Activated T-cell treated with anti-CD3 and anti-CD28 coated beads for 1 hour (primary cell): Measurements from ENCODE around the gene FAM227B.
A peak's percentile ranks its signal among the peaks of the same experiment; 100 is the strongest.
"Not testable (repeated sequence)": the region's sequence is repeated elsewhere in the genome, so short reads cannot be mapped to it uniquely, and the experiment has no call there.

Experiments used
- DNase-seq: peaks from one replicate; pipeline ENCODE4 v3.0.0-alpha.2; 2020; ENCODE audit warnings: low read depth

Gene FAM227B

DNA sequence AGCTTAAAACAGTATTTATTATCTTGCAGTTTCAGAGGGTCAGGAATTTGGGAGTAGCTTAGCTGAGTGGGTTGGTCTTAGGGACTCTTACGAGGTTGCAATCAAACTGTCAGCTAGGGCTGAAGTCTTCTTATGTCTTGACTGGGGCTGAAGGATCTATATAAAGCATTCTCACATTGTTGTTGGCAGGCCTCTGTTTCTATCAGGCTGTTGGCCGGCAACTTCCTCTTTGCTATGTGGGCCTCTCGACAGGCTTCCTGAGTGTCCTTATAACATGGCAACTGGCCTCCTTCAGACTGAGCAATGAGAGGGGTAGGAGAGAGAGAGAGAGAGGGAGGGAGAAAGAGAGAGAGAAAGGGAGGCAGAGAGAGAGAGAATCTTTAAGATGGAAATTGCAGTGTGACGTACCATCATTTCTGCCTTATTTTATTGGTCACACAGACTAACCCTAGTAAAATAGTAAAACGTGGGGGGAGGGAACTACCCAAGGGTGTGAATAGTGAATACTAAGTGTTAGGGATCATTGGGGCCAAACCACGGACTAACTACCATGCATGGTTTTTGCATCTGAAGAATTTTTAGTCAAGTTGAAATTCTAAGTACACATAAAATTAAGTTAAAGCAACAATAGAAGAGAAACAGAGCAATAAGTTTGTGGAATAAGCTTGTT, 181.5 kb downstream of the FAM227B start:
- DNase-seq = no peak

DNA sequence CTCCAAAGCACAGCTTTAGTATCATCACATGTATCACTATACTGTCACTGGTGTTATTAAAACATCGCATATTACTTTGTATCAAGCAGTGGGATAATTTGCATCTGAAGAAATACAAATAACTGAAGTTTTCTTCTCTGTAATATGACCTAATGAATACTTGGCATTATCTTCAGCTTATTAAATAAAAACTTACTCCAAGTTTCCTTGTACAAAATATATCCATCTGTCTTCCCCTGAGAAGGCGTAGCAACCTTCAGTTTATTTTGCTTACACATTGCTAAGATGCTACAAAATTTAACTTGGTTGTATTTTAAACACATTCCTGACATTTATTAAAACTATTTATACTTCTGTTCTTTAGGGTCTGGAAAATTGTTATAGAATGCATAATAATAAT, 183.9 kb downstream of the FAM227B start:
- DNase-seq = no peak

DNA sequence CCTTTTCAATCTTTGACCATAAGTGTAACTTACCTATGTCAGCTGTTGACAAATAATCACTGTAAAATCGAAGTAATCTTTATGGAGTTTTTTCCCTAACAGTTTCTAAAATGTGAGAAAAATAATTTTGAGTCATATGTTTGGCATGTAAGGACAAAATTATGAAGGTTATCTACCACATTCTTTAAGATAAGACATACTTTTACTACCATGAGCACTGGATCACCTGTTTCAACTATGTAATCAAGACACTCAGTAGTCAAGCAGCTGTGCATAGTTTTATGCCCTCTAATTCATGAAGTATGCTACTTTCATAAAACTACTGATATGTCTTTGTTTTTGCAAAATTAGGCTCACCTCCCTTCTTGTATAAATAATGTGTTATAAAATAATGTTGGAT, 185.4 kb downstream of the FAM227B start:
- DNase-seq = no peak

DNA sequence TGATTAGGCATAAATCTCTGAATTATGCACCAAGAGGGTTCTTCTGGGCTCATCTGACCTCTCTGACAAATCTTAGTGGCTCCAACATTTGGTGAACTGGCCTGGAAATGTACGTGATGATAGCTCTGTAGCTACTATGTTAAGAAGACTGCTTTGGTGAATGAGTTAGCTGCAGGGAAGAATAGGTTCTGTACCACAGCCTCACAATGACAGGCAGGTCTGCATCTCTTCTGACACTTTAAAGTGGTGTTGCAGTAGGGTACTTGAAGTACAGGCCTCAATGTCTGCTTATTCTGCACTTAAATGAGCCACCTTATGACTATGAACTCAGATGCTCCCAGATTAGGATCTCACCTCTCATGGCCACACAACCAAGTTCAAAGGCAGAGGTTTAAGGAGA, 190.6 kb downstream of the FAM227B start:
- no peak for DNase-seq

DNA sequence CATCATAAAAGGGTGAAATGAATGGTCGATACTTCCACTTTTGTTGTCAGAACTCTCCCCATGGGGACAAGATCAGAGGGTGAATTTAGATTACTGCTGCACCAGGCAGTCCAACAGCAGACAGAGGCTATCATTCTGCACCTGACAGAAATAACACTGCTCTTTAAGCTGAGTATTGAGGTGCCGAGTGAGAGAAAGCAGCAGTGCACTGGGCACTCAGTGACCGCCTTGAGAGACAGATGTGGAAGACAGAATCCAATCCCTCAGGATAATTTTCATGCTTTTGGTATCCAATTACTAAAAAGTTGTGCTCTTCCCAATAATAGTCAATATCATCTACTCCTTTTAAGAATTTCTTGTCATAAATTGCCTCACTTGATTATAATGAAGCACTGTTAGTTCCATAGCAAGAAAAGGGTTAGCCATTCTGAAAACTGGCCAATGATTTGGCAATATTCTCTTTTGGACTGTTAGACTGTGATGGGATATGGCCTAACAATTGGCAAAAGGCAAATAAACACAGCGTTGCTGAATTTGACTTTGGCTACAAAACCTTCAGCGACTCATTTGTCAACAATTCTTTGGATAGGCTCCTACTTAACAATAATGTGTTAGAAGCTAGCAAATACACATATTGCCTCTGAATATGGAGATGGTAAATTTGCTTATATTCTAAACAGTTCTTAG, 192.1 kb downstream of the FAM227B start:
- DNase-seq = no peak

DNA sequence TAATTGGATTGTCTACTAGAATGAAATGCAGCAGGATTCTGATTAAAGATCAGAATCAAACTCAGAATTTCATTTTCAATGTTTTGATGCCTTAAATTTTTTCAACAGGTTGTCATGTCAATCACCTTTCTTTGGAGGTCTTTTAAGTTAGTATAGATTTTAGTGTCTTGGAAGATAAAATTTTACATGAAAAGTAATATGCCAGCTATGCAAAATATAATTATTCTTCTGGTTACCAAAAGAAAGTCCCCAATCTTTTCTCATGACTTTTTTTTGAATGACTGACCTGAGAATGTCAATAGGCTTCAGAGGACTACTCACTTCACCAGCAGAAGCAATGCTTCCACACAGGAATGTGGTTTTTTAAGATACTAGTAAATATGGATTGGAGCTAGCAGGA, 193.2 kb downstream of the FAM227B start:
- DNase-seq = no peak

DNA sequence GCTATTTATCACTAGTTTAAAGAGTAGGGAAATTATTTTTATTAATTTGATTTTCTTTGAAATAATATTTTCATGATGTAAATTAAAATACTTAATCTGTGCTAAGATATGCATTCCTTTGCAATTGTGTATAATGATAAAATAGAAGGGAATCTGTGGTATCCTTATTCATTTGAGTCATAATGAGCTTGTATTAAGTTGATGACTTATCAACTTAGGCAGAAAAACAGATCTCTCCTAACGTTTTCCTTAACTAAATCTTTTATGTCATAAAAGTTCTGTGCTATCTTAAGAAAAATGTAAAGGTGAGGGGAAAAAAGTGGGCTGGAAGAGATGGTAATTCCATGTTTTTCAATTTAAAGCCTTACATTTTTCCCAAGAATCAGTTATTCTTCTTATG, 195.7 kb downstream of the FAM227B start:
- DNase-seq = no peak

DNA sequence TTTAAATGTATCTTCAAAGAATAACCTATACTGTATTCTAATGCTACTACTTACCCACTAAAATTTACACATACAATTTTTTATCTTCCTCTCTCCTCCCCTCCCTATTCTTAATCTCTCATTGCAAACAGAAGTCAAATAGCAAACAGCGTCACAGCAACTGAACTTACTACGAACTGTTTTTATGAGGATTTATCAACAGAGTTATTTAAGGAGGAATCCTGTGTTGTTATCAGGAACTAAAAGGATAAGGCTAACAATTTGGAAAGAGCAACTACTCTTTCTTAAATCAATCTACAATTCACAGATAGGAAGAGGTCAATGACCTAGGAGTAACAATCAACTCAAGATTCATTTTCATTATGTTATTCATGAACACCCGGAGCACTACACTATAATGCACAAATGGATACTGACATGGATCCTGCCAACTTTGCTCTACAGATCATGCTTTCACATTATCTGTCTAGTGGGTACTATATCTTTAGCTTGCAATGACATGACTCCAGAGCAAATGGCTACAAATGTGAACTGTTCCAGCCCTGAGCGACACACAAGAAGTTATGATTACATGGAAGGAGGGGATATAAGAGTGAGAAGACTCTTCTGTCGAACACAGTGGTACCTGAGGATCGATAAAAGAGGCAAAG, 196.6 kb downstream of the FAM227B start:
- no peak for DNase-seq

DNA sequence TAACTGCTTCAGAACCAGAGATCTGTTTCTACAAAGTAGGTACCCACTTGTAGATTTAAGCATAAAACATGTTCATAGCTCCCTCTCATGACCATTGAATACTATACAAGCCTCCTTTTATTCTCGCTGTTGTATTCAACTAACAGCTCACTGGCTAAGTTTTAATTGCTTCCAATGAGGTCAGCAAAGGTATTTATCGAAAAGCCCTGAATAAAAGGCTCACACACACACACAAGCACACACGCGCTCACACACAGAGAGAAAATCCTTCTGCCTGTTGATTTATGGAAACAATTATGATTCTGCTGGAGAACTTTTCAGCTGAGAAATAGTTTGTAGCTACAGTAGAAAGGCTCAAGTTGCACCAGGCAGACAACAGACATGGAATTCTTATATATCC, 197.6 kb downstream of the FAM227B start, which contains the start of gene FGF7:
Gene FGF7, plus strand, starts transcription at position 222 of the 400 bp plus-strand sequence. CDS start 1,056 bp downstream, outside the sequence.
- DNase-seq = no peak

DNA sequence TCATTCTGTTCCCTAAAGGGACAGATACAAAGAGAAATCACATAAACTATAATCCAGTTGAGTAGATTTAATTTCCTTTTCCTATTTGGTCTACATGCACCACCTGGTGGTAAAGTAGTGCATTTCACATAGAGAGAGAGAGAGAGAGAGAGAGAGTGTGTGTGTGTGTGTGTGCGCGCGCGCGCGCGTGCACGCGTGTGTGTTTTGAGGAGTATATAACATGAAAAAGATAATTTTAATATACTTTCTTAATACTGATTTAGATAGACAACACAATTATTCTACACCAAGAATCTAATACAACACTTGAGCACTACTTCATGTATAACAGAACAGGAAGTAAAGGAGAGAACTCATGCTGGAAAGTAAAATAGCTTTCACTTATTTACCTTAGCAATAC, 198.6 kb downstream of the FAM227B start:
- DNase-seq = peak; percentile 19

DNA sequence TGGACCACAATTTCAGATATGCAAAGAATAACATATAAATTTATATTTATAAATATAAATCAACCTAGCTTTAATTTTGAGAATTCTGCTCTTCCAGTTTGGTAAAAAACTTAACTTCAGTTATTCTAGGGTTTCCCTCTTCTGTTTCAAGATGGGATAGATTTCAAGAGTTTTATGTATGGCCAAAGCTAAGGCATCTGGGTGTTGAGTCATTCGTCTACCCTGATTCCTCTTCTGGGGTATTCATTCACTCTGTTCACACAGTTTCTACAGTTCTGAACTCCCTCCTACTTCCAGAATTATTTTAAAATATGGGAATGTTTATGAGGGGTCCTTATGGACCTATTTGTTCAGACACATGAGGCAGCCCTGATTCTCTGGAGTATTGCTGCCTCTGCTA, 201.8 kb downstream of the FAM227B start:
- no peak for DNase-seq

DNA sequence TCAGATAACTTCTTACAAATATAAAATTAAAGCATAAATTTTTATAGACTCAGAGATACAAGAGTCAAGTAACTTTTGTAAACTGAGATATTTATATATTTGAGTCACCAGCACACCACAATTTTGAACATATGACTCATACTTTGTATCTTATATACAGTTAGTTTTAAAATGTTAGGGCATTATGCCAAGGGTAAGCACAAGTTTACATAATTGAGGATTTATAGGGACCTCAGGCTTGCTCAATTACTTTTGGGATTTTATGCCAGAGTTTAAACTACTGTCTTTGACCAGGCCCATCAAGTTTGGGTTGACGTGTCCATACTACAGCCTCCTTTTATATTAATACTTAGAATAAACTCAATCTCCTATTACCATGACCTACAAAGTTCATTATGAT, 205.0 kb downstream of the FAM227B start:
- DNase-seq = no peak

DNA sequence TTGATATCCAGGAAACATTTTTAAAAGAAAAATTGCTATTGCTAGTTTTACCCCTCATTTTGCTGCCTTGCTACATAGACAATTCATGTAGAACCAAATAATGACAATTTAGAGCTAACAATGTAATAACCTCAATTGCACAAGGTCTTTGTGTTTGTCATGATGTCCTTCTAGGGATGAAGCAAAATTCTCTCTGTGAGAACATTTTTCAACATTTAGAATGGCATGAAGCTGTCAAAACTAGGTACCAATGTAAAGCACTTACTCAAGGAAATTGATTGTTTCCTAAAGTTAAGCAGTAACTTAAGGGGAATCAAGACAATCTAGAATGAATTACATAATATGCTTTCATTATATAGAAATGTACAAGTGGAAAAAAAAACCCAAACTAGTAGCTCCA, 205.5 kb downstream of the FAM227B start:
- no peak for DNase-seq

DNA sequence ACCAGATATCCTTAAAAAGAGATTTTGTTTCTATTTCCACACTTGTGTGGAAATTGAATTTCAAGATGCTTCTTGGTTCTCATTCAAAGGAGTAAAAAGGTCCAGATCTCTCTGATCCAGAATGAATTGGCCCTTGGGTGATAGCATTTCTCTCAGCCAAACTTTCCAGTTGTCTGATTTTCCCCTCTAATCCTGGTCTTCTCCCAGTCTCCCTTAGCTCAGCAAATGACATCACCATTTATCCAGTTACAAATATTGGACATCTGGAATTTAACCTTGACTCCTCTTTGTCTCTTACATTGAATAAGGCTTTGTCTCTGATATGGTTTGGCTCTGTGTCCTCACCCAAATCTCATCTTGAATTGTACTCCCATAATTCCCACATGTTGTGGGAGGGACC, 207.8 kb downstream of the FAM227B start:
- no peak for DNase-seq

DNA sequence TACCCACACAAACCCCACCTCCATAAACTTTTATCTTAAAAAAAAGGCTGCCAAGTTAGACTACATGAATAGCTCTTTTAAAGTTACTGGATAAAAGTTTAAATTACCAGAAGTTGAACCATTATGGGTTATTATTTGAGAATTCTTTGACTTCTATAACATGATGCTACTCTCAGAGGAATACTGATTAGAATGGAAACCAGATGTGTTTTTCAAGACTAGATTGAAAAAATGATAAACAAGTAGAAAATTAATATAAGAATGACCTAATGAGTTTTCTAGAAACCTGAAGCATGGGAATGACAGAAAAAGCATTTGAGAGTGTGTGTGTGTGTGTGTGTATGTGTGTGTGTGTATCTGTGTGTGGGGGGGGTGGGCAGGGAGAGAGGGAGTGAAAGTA, 210.0 kb downstream of the FAM227B start:
- no peak for DNase-seq

DNA sequence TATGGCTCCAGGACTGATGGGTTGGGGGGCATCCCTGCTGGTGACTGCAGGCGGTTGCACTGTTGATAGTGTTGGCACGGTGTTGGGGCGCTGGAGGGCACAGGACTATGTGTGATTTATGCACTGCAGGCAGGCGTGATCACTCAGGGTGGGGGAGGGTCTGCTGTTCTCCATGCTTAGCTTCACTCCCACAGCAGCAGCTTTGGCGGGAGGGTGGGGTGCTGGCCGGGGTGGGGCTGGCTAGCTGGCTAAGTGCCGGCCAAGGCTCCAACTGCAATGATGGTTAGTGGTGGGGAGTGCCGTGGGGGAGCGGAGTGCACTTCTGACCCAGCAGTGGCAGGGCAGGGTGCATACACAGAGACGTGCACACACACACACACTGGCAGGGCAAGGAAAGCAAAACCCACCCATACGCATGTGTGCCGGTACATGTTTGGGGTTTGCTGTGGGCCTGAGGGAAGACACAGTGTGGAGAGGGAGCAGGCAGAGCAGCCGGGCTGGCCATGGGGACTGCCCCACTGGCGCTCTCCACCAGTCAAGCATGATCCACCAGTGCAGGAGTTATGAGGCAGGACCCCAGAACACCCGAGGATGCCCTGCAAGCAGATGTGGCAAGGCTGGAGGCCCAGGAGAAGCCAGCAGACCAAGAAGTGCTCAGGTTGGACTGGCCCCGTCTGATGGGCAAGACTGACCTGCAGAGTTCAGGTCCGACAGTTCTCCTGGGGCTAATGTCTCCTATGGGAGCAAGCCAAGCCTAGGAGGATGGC, 214.1 kb downstream of the FAM227B start:
- DNase-seq = no peak

DNA sequence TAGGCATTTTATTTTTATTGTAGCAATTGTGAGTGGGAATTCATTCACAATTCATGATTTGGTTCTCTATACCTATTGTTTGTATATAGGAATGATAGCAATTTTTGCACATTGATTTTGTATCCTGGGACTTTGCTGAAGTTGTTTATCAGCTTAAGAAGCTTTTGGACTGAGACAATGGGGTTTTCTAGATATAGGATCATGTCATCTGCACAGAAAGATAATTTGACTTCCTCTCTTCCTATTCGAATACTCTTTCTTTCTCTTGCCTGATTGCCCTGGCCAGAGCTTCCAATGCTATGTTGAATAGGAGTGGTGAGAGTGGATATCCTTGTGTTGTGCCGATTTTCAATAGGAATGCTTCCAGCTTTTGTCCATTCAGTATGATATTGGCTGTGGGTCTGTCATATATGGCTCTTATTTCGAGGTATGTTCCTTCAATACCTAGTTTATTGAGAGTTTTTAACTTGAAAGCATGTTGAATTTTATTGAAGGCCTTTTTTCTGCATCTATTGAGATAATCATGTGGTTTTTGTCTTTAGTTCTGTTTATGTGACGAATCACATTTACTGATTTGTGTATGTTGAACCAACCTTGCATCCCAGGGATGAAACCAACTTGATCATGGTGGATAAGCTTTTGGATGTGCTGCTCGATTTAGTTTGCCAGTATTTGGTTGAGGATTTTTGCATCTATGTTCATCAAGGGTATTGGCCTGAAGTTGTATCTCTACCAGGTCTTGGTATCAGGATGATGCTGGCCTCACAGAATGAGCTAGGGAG, 217.9 kb downstream of the FAM227B start:
- not testable (repeated sequence) for DNase-seq

DNA sequence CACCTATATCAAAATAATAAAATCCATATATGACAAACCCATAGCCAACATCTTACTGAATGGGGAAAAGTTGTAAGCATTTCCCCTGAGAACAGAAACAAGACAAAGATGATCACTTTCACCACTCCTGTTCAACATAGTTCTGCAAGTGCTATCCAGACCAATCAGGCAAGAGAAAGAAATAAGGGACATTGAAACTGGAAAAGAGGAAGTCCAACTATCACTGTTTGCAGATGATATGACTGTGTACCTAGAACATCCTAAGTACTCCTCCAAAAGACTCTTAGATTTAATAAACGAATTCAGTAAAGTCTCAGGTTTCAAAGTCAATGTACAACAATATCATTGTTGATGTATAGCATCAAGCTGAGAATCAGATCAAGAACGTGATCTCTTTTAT, 233.1 kb downstream of the FAM227B start:
- no peak for DNase-seq

DNA sequence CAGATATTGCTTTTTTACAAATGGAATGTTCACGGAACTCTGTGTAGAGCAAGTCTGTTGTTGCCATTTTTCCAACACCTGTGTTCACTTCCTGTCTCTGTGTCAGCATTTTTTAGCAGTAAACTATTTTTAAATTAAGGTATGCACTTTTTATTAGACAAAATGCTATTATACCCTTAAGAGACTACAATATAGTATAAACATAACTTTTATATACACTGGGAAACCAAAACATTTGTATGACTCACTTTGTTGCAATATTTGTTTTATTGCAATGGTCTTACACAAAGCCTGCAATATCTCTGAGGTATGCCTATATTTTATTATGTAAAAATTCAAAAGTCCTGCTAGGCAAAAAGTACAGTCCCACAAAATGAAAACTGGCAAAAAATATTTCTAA, 237.4 kb downstream of the FAM227B start:
- DNase-seq = no peak

DNA sequence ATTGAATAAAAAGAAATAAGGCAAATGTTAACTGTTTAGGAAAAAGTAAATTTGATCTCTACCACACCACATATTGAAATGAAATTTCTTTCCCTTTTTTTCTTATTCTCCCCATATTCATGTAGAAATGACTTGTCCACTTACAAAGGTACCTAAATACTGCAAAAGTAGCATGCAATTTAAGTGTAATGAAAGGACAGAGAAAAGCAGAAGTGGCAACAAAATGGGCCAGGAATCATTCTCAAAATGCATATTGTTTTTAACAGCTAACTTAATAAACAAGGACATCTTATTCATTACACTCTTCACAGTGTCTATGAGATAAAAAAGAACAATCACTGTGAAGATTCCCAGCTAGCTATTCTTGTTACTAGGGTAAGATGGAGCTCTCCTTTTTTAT, 238.2 kb downstream of the FAM227B start:
- no peak for DNase-seq

DNA sequence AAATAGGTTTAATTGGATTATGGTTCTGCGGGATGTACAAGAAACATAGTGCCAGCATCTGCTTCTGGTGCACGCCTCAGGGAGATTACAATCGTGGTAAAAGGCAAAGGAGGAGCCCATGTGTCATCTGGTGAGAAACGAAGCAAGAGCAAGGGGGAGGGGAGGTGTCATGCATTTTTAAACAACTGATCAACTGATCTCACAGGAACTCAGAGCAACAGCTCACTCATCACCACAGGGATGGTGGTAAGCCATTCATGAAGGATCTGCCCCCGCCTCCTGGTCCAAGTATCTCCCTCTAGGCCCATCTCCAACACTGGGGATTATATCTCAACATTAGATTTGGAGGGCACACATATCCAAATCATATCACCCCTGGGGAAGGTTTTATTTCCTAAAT, 239.7 kb downstream of the FAM227B start:
- DNase-seq = no peak

DNA sequence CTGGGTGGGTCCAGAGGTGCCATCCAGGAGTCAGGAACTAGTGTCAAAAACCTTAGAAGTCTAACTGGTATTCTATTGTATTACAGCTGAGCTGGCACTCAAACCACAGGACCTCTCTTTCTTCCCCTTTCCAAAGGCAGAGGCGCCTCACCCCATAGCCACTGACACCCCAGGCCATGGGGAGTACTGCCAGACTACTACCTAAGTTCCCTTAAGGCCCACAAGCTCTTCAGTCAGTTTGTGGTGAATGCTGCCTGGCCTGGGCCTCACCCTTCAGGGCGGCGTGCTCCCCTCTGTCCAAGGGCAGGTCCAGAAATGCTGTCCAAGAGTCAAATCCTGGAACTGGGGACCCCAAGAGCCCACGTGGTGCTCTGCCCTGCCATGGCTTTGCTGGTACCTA, 240.6 kb downstream of the FAM227B start:
- no peak for DNase-seq
